ENCODE results near the gene PSMD14.
"Not testable (repeated sequence)": the region's sequence is repeated elsewhere in the genome, so short reads cannot be mapped to it uniquely, and the experiment has no call there.

Gene PSMD14

DNA sequence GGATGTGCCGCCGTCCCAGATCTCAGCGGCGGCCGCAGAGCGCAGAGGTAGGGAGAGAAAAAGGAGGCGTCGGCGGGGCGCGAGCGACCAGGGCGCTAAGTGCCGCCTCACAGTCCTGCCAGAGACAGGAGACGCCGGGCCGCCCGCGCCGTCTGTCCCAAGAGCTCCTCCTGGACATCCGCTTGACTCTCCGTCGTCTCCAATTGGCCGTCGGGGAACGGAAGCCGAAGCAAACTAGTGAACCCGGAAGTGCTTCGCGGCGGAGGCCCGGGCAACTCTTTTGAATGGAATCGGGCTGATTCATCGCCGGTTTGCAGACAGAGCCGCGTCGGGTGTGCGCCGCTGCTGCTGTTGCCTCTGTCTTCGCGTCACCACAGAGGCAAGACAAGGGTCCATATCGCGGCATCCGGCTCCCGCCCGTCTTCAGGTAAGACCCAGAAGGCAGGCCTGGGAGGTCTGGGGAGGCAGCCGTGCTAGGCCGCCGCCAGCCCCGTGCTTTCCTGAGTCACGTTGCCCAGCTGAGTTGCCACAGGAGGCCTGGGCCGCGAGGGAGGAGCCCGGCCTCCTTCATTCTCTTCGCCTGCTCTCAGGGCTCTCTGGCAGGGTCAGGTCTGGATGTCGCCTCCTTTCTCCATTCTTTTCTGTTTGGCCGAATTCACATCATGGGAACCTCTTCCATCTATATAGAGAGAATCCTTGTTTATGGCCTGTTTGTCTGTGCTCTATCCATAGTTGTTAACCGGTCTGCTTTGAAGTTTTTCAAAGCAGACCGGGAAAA is at the start of gene PSMD14:
Gene PSMD14 (plus strand): TSS at position 248 of the 778 bp plus-strand sequence. CDS start 10,401 bp downstream, outside the sequence.
- DNase-seq, result peak; percentile 84

DNA sequence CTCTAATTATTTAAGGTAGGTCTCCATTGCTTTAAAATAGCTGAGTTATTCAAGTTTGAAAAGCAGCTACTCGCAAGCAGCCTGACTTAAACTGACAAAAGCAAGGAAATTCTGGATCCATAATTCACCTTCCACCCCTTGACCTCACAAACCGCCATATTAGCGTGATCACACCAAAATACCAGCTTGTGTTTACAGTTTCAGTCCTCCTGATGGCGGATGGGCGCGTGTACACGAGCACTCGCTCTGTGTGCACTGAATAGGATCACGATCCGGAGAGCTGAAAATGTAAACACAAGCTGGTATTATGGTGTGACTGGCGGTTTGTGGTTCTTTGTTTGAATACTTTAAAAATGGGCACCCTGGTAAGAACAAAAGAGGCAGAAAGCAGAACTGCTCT is 42.4 kb upstream of the PSMD14 start:
- no peak for DNase-seq

DNA sequence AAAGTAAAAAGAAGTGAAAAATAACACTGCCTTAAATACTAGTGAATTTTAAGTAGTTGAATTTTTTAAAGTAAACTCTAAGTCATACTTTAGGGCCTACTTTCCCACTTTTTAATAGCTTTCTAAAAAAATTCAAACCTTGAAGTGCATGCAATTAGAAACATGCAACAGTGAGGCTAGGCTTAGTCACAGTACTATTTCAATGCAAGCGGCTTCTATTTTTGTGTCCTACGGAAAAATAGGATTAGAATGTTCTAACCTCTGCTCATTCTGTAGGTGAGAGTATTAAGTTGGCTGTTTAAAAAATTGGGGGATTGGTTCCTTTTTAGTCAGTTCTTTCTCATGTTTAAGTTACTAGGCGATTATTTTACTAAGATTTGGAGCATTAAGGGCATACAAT is 39.1 kb upstream of the PSMD14 start:
- DNase-seq, result no peak

DNA sequence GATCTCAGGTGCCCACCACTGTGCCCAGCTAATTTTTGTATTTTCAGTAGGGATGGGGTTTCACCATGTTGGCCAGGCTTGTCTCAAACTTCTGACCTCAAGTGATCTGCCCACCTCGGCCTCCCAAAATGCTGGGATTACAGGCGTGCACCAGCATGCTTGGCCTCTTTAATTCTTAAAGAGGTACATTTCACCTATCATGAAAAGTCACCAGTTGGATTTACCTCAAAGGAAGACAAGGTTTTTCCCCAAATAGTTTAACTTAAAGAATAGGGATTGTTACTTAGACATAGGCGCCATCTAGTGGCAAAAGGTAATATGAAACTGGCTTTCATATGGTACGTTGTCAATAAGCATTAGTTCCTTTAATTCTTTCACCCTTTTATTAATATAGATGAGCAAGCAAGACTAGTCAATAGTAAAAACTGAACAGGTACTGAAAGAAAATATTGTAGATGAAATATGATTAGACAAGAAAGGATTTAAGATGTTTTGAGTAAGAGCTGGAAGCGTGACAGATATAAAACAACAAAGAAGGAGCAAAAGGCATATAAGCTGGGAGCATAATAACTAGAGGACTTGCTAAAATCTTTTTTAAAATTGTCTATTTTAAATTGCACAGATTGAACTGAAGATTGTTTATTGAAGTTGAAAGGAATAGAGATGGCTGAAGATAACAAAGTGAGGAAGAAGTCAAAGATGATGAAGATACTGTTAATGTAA is 35.0 kb upstream of the PSMD14 start:
- DNase-seq, result peak; percentile 22

DNA sequence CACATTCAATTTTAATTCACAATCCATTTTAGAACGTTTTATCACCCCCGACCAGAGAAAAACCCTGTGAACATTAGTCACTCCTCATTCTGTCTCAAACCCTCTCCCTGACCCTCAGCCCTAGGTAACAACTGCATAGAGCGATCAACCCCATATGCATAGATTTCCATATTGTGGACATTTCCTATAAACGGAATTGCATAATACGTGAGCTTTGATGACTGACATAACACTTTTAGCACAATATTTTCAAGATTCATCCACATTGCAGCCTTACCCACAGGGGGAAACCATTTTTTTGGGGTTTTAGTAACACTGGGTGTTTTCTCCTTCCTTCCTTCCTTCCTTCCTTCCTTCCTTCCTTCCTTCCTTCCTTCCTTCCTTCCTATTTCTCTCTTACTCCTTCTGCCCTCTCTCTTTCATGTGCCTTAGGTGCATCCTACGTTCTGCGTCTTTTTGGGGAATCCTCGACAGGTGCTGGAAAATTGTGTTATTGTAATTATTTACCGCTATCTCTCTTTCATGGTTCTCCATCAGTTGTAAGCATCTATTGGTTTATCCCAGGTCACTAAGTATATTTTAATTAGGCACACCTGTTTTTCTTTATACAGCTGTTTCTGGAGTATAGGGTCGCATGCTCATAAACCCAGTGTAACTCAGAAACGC is 29.5 kb upstream of the PSMD14 start:
- DNase-seq, result not testable (repeated sequence)

DNA sequence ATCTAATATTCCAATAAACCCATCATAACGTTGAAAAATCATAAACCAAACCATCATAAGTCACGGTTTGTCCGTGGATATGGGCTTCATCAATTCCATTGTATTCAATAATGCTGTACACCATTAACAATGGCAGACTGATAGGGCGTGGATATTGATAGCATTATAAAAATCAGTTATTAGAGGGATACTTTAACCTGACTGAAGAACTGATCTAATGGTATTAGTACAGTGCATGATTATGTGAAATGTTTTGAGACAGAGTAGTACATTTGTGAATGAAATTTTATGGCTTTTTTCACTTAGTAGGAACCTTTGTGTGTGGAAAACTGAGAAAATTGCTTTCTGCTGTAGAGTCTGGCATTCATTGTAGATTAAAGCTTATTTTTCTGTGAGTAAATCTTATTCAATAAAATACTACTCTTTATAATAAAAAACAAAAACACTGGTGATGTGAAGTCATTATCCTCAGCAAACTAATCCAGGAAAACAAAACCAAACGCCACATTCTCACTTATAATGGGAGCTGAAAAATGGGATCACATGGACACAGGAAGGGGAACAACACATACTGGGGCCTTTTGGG is 28.9 kb upstream of the PSMD14 start:
- DNase-seq, result not testable (repeated sequence)

DNA sequence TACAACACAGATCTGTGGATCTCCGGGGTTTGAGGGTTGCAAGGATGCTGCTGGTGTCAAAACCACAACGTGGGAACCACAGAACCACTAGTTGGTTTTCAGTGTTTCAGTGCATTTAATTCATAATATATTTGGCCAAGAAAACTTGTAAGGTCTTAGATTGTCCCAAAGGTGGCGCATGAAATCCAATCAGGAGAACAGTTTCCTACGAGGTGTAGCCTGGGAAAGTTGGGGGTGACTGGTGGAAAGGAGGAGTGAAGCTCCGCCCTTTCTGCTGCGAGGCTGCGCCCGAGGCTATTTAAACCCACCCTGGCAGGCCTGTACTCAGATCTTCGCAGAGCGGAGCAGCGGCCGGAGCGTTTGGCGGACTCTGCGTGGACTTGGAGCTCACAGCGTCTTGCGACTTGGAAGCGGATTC is 27.3 kb upstream of the PSMD14 start:
- peak; percentile 32 for DNase-seq

DNA sequence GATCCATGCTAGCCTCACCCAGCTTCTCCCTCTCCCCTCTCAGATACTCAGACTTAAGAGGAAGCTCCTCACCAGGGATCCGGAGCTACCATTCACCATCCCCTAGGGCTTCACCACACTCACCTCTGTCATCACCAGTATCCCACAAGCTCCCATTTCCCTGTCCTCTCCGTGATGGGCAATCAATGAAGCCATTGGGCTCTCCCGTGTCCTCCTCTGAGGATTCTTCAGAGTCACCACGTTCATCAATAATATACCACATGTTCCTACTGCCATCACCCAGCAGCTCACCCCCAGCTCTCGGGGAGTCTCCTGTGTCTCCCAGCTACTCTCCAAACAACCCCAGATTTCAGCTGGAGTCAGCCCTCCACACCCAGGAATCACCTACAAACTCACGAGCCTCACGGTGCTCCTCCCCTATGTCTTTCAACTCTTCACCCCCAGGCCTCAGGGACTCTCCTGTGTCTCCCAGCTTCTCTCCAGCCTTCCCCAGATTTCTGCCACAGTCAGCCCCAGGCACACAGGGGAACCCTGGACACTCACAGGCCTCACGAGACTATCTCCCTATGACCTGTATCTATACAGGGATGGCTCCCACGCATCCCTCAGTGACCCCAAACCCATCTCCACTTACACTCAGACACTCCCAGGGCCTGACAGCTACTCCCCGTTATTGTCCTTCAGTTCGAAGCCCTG is 26.5 kb upstream of the PSMD14 start:
- DNase-seq, result not testable (repeated sequence)

DNA sequence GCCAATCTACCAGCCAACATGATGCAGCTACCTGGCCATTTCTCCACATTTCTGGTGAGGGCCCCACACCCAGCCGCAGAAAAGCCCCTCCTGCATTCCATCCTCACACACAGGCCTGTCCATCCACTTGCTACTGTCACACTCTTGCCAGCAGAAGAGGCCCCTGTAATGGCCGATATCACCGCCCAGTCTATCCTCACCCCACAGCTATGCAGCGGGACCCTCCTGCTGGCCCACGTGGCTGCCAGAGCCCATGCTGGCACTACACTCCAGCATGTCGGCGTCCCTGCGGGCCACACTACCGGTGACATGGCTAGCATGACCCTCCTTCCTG is 25.9 kb upstream of the PSMD14 start:
- DNase-seq, result not testable (repeated sequence)

DNA sequence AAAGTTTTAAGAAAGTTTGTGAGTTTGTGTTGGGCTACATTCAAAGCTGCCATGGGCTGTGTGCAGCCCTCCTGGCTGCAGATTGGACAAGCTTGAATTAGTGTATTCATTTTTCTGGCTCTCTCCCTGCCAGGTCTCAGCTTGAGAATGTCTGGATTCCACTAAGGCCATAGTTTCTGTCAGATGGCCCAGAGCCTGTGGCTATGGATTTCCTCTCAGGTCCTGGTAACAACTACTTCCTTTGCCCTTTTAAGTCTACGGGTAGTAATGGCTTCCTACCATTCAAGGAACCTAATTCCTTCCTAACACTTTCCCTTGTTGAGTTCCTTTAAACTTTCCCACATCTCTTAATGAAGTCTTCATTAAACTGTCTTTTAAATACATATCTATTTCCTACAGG is 24.3 kb upstream of the PSMD14 start:
- no peak for DNase-seq

DNA sequence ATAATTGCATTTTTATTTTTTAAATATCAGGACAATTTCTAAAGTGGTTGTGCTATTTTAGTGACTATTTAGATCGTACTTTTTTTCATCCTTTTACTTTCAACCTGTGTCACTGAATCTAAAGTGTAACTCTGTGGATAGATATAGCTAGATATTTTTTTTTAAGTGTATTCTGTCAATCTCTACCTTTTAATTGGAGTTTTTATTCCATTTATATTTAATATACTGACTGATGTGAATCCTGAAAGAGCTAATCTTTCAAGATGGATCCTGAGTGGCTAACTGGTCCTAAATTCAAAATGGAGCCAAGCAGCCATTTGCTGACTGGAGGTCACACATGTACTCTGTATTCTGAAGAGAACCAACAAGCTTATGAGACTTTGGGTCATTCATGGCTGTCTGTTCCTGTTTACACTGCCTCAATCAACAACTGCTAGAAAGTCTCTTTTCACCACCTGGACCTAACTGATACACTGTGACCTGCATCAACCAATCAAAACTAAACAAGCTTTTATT is 4.6 kb upstream of the PSMD14 start:
- DNase-seq, result no peak

DNA sequence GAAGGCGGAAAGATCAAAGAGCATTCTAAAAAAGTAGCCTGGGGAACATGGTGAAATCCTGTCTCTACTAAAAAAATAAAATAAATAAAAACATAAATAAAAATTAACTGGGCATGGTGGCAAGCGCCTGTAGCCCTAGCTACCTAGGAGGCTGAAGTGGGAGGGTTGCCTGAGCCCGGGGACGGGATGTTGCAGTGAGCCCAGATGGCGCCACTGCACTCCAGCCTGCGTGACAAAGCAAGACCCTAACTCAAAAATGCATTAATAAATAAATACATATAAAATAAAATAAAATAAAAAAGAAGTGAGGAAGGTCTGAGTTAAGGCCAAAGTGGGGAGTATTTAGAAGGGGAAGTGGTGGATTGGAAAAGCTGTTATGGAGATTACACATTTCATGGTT is 1.3 kb upstream of the PSMD14 start:
- no peak for DNase-seq

DNA sequence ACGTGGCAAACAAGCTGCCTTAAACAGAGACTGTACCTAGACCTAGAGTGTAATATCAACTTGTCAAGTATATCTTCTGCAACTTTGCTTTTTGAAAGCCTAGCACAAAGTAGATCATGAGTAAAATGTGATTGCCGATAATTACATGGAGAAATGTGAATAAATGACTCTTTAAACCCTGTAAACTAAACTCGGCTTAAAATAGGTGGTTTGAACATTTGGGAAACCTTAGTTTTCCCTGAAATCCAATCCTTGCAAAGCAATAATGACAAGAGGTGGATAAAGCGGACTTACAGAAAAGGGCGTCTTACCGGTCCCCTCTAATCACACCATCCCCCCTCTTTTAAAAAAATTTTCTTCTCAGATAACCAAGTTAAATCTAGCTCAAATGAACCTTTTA is 549 bp upstream of the PSMD14 start:
- no peak for DNase-seq

DNA sequence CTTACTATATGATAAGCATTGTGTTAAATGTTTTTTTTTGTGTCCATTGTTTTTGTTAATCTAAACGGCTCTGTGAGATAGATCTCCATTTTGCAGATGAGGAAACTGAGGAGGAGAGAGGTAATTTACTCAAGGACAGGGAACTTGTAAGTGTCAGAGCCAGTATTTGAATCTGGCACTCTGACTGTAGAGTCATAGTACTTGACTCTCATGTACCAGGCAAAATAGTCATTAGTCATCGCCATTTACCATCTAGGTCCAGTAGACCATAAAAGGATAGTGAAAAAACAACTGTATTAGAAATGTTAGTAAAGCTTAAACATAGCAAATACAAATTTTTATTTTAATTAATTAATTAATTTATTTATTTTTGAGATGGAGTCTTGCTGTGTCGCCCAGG is 4.8 kb downstream of the PSMD14 start:
- DNase-seq, result no peak

DNA sequence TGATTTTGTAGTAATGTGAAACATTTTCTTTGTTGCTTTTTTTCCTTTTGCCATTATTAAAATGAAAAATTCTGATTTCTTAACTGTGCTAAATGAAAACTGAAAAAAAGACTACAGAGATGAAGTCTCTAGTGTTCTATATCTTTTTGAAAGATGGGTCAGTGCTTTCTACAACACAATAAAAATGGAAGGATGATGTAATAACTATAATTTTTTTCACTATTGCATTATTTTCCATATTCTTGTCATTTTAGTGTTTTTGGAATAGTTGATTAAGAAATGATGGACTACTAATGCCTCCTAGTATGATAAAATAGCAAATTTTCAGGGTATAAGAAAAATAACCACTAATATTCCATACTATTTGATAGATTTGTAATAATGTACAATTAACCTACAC is 7.2 kb downstream of the PSMD14 start:
- no peak for DNase-seq

DNA sequence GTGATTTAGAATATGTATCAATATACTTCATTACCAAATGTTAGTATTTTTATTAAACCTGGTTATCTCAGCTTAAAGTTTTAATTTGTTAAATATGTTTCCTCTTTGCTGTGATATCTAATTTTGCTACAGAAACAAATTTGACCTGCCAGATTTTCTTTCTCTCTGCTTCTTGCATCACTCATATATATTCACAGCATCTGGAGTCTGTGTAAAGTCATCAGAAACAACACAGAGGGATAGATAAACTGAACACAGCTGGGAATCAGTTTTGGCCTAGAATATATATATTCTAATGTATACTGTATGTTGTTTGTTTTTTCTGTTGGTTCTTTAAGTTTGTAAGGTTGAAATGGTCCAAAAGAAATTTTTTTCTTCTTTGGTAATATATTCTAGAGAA is 8.5 kb downstream of the PSMD14 start:
- DNase-seq, result no peak

DNA sequence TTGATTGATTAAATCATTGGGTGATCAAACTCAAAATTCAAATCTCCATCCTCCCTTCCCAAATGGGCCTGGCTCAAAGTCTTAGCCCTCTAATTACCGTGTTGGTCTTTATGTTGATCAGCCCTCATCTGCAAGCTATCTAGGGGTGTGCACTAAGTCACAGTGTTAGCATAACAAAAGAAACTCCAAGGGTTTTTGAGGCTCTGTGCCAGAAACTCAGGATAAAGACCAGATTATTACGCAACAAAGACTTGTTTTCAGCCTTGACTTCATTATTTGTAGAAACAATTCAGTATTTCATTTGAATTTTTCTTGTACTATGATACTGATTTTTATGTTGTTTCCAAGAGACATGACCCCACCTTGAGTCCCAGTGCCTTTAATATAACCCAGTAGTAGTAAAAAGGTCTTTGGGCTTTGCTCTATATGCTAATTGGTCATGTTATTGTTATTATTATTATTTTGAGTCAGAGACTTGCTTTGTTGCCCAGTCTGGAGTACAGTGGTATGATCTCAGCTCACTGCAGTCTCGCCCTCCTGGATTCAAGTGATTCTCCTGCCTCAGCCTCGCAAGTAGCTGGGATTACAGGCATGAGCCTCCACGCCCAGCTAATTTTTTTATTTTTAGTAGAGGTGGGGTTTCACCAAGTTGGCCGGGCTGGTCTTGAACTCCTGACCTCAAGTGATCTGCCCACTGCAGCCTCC is 13.9 kb downstream of the PSMD14 start:
- DNase-seq, result no peak

DNA sequence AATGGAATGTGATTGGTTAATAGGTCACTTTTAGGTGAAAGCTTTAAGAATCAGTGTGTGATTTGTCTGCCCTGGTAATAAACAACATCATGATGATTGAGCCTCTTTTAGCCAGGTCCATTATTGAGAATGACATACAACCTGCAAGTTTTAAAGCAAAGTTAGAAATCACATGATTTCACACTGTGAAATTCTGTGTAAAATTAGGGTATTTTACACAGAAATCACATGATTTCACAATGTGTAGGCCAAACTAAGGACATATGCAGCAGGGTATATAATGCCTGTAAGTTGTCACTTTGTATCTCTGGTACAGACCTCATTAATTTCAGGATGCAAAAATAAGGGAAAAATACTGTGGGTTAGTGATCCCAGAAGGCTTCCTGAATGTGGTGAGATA is 16.7 kb downstream of the PSMD14 start:
- no peak for DNase-seq

DNA sequence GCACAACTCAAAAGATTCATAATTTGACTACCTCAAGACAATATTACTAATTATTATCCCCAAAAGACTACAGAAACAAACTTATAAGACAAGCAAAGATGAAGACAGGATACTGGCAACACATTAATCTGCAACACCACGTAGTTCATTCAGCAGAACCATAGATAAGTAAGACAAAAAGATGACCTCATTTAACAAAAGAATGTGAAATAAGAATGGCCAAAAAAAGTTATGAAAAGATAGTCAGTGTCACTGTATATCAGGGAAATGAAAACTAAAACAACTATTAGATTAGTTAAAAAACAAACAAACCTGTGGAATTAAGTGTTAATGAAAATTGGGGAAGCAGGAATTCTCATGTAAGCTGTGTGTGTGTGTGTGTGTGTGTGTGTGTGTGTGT is 19.4 kb downstream of the PSMD14 start:
- no peak for DNase-seq

DNA sequence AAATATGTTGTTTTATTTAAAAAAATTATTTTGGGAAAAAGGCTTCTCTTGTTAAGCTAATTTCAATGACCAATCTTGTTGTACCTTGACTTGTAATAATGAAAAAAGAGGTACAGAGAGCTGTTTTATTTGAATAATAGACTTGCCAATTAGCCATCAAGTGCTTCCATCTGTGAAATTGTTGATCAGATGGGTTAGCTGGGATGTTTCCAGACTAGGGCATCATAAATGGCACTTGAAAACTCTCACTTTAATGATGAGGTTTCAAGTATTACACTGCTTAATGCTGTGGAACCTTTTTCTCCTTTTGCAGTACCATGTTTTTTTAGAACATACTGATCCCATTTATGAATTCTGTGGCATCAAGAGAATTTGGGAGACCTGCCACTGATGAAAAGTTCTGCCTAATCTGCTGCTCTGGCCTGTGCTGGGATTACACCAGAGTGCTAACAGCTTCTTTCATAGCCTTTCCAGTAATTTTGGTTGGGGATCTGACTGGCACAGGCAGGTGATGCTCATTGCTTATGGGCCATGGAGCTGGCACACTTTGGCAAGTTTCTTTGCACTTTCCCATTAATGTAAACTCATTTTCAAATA is 24.2 kb downstream of the PSMD14 start:
- DNase-seq, result no peak

DNA sequence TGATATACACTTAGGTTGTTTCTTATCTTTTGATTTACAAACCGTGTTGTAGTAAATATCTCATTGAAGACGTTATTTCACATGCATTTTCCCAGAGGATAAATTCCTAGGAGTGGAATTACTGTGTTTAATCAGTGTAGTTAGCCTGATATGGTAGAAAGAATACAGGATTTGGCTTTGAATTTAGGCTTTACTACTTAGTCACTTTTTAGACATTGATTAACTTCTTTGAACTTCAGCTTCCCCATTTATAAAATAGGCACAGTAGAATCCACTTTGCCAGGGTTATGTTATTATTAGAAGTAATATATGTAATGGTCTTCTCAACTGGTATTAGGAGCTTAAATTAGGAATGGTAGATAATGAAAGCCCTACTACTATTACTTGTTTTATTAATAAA is 27.4 kb downstream of the PSMD14 start:
- no peak for DNase-seq

DNA sequence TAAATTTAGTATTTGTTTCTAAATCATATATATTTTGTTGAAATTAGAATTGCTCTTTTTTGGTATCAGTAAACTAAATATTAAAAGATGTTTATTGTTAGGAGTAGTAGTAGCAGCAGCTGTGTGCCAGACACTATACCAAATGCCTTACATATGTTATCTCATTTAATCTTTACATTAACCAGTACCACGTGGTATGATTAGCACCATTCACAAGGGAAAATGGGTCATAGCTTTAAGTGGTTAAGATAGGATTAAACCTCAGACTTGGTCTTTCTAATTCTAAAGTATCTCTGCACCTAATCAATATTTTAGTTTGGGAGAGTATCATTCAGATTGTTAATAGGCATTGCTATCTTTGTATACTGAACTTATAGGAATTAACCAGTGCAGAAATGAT is 29.0 kb downstream of the PSMD14 start:
- DNase-seq, result no peak
